IMR-90 (cell line): ENCODE results near the gene ANKRD65. TPM values are rescaled to one million over a fixed set of nuclear protein-coding genes. Genes with fewer than 3 reads are reported as not detected.

Experiments
- ATAC-seq: fragments of 200-7000 bp; cut with Tn5 transposase; 2 replicates; pipeline ENCODE4 v1.9.1; 2020; ENCODE audit warnings: low read depth, mild to moderate bottlenecking, moderate library complexity
- BruUV-seq: library from RNA; stranded (reverse); fragments of 400-500 nt; replicated peaks from 2 replicates; lab custom pipeline; 2021; lab: Mats Ljungman, UMichigan
- CTCF ChIA-PET: fragments of 300-600 bp; formaldehyde crosslinking; extraction: SDS; loops from one replicate; lab custom pipeline; 2021; ENCODE audit warnings: antibody characterized with exemption; lab: Yijun Ruan, JAX
- POLR2A ChIA-PET: fragments of 300-600 bp; sonication (Branson Sonifier 250); formaldehyde crosslinking; loops from one replicate; lab custom pipeline; 2022; ENCODE audit warnings: antibody characterized with exemption; ENCODE audit not compliant: unreplicated experiment; lab: Charles Lee
- DNase-seq: peaks from one replicate; pipeline ENCODE4 v3.0.0; 2013
- H2AFZ ChIP-seq: replicated peaks from 2 replicates; pipeline ENCODE3; 2013; ENCODE audit warnings: low read length, mild to moderate bottlenecking; ENCODE audit not compliant: poor library complexity
- H2AK5ac ChIP-seq: 2 replicates; pipeline ENCODE4 v1.6.1; 2013; ENCODE audit warnings: low read depth, low read length, inconsistent platforms
- H2AK9ac ChIP-seq: replicated peaks from 2 replicates; pipeline ENCODE3; 2013; ENCODE audit warnings: mild to moderate bottlenecking, low read depth, low read length, moderate library complexity; ENCODE audit not compliant: poor library complexity
- H2BK120ac ChIP-seq: 2 replicates; pipeline ENCODE4 v1.6.1; 2013; ENCODE audit warnings: low read depth, low read length, inconsistent platforms
- H2BK15ac ChIP-seq: 3 replicates; pipeline ENCODE4 v1.6.1; 2013; ENCODE audit warnings: low read depth, low read length, inconsistent platforms
- H2BK20ac ChIP-seq: 2 replicates; pipeline ENCODE4 v1.6.1; 2013; ENCODE audit warnings: low read depth, mild to moderate bottlenecking, inconsistent platforms, low read length, moderate library complexity
- H2BK5ac ChIP-seq: 2 replicates; pipeline ENCODE4 v1.6.1; 2013; ENCODE audit warnings: mild to moderate bottlenecking, low read depth, low read length, inconsistent platforms; ENCODE audit not compliant: poor library complexity, severe bottlenecking
- H3K14ac ChIP-seq: replicated peaks from 2 replicates; pipeline ENCODE4 v1.6.1; 2013; ENCODE audit warnings: low read depth, low read length, inconsistent platforms
- H3K18ac ChIP-seq: 2 replicates; pipeline ENCODE4 v1.6.1; 2013; ENCODE audit warnings: low read depth, low read length, control low read depth
- H3K23ac ChIP-seq: 2 replicates; pipeline ENCODE4 v1.6.1; 2013; ENCODE audit warnings: low read depth, low read length, inconsistent platforms
- H3K27ac ChIP-seq: 2 replicates; pipeline ENCODE4 v1.5.1; 2013; ENCODE audit warnings: mild to moderate bottlenecking, control low read depth, low read length; ENCODE audit not compliant: insufficient read depth
- H3K27me3 ChIP-seq: 2 replicates; pipeline ENCODE4 v1.6.1; 2013; ENCODE audit warnings: low read length; ENCODE audit not compliant: control insufficient read depth, insufficient read depth
- H3K36me3 ChIP-seq: 2 replicates; pipeline ENCODE4 v1.6.1; 2013; ENCODE audit warnings: low read length, mixed read lengths; ENCODE audit not compliant: control insufficient read depth, insufficient read depth
- H3K4ac ChIP-seq: 2 replicates; pipeline ENCODE4 v1.6.1; 2013; ENCODE audit warnings: low read depth, low read length, inconsistent platforms
- H3K4me1 ChIP-seq: 2 replicates; pipeline ENCODE4 v1.6.1; 2013; ENCODE audit warnings: low read length, mixed read lengths; ENCODE audit not compliant: control insufficient read depth, insufficient read depth
- H3K4me2 ChIP-seq: 2 replicates; pipeline ENCODE4 v1.6.1; 2013; ENCODE audit warnings: low read depth, mild to moderate bottlenecking, control low read depth, low read length, moderate library complexity
- H3K4me3 ChIP-seq: 2 replicates; pipeline ENCODE4 v1.5.1; 2013; ENCODE audit warnings: low read depth, mild to moderate bottlenecking, control low read depth, low read length, moderate library complexity; ENCODE audit not compliant: insufficient read depth
- H3K56ac ChIP-seq: 2 replicates; pipeline ENCODE4 v1.6.1; 2013; ENCODE audit warnings: low read length, inconsistent platforms; ENCODE audit not compliant: insufficient read depth; ENCODE audit errors: extremely low read depth
- H3K79me1 ChIP-seq, 2 experiments: 2 replicates each; pipeline ENCODE4 v1.6.1; 2013; ENCODE audit warnings: low read length in 2 of 2, inconsistent platforms in 1 of 2, low read depth in 1 of 2
- H3K9ac ChIP-seq: 2 replicates; pipeline ENCODE4 v1.6.1; 2013; ENCODE audit warnings: low read depth, low read length, control low read depth
- H3K9me1 ChIP-seq: 2 replicates; pipeline ENCODE4 v1.6.1; 2013; ENCODE audit warnings: low read length, inconsistent platforms; ENCODE audit not compliant: insufficient read depth
- H3K9me3 ChIP-seq: 2 replicates; pipeline ENCODE4 v1.6.1; 2013; ENCODE audit warnings: low read length; ENCODE audit not compliant: control insufficient read depth, insufficient read depth
- H4K20me1 ChIP-seq: 2 replicates; pipeline ENCODE4 v1.6.1; 2013; ENCODE audit warnings: low read length, inconsistent platforms; ENCODE audit not compliant: insufficient read depth
- H4K5ac ChIP-seq: 2 replicates; pipeline ENCODE4 v1.6.1; 2013; ENCODE audit warnings: mild to moderate bottlenecking, low read depth, low read length, control low read depth
- H4K8ac ChIP-seq, 2 experiments: 2 replicates each; pipeline ENCODE4 v1.6.1; 2013; ENCODE audit warnings: low read depth in 2 of 2, low read length in 2 of 2, control low read depth in 1 of 2, inconsistent platforms in 1 of 2
- H4K91ac ChIP-seq: 2 replicates; pipeline ENCODE4 v1.6.1; 2013; ENCODE audit warnings: low read depth, low read length, inconsistent platforms; ENCODE audit not compliant: insufficient read depth
- MXI1 ChIP-seq: IDR thresholded peaks from 2 replicates; pipeline ENCODE4 v1.6.1; 2012; ENCODE audit warnings: low read depth, mild to moderate bottlenecking, low read length, moderate library complexity, borderline replicate concordance
- WGBS, 2 experiments: methylation state at CpG; one replicate each; pipeline versions ENCODE4 v1.1.5 to v1.1.7; 2013; ENCODE audit warnings: missing lambda C conversion rate in 2 of 2; ENCODE audit not compliant: insufficient read length in 1 of 2; ENCODE audit errors: extremely low coverage in 2 of 2; 5-methylcytosine and 5-hydroxymethylcytosine counted together
- dilution Hi-C: fragments of 300-500 bp; cut with HindIII; formaldehyde crosslinking; loops from one replicate; pipeline ENCODE4 v1.14.3; 2018; ENCODE audit warnings: low sequenced_read_pairs; ENCODE audit not compliant: unreplicated experiment
- in situ Hi-C: fragments of 300-500 bp; cut with MboI; formaldehyde crosslinking; loops from 3 replicates; pipeline ENCODE4 v1.14.3; 2019; ENCODE audit warnings: low sequenced_read_pairs, inconsistent platforms, mixed read lengths
- intact Hi-C: fragments of 100-400 bp; cut with micrococcal nuclease; formaldehyde crosslinking; loops from 2 replicates; pipeline ENCODE4 v1.10.0; 2022
- polyA plus RNA-seq, 3 experiments: library from polyadenylated mRNA; depleted of rRNA; stranded (reverse); fragments of >200 nt; gene quantifications; 2 replicates each; pipeline ENCODE4 v1.2.3, GENCODE V29; 2012; ENCODE audit warnings: low replicate concordance in 1 of 3
- total RNA-seq: library from RNA; depleted of rRNA; stranded (reverse); fragments of >200 nt; gene quantifications from 2 replicates; pipeline ENCODE4 v1.2.3, GENCODE V29; 2012

The ANKRD65 gene
- total and polyA plus RNA-seq, 2 of the 4 experiments (the other 2 are of a cell fraction) = 0.09 TPM; not detected in 1

- no peak for TF ChIP-seq MXI1
These were observed 21.1 kb downstream of the ANKRD65 start for GRCh38 chr1:1399872-1400575.

More at GRCh38 chr1:1399872-1400575, 21.1 kb downstream of the ANKRD65 start:
- peak overlapping the region; percentile 94 for H2AFZ ChIP-seq
- H2BK120ac ChIP-seq = peak overlapping the region; percentile 48
- peaks cover 35% of the 10 kb centered on the region; the same call in 1 of the 2 replicates for H4K20me1 ChIP-seq
- H3K9me1 ChIP-seq = peaks cover 11% of the 10 kb centered on the region
- peak overlapping the region; percentile 98 for H3K23ac ChIP-seq
- H3K27me3 ChIP-seq = no peaks in the 10 kb centered on the region
- H3K27ac ChIP-seq = peak overlapping the region; percentile 92
- ATAC-seq (no peak), DNase-seq (peak; percentile 18)
- in situ Hi-C loops (no loop called here), dilution Hi-C loops (no loop called here), intact Hi-C loops (loop anchor here (2.0 kb wide), 2 partner anchors 51 to 71 kb away; partner anchors contain the start of genes ATAD3B and DVL1)
- no peaks in the 10 kb centered on the region for H3K9me3 ChIP-seq
- 0% methylated on average over 7 of the region's 34 CpGs; no CpG with 5 or more reads in 1 of the 2 experiments for WGBS, 2 experiments
- peak overlapping the region; percentile 77 for H2BK5ac ChIP-seq
- peak overlapping the region; percentile 83 to 93 for H4K8ac ChIP-seq
- H3K18ac ChIP-seq = no peak overlapping the region
- peak overlapping the region; percentile 83 for H4K91ac ChIP-seq
- CTCF ChIA-PET = interaction anchor here (1.1 kb wide), 1 partner anchor 41 kb away, joined by 6 read pairs; no protein-coding TSS in a partner anchor
- H3K56ac ChIP-seq = peak overlapping the region; percentile 59
- peak overlapping the region; percentile 97 for H3K9ac ChIP-seq
- peak overlapping the region; percentile 96 for H3K4ac ChIP-seq
- H2BK20ac ChIP-seq = no peak overlapping the region
- H2AK9ac ChIP-seq = peak overlapping the region; percentile 99
- peaks cover 12% of the 10 kb centered on the region for H3K4me1 ChIP-seq
- H2AK5ac ChIP-seq = peak overlapping the region; percentile 97
- no peak overlapping the region for H2BK15ac ChIP-seq
- peak overlapping the region; percentile 93 for H3K4me3 ChIP-seq
- H3K36me3 ChIP-seq = peaks cover 52% of the 10 kb centered on the region
- no TSS peak for BruUV-seq
- POLR2A ChIA-PET = interaction anchor here (0.7 to 1.0 kb wide), 4 partner anchors 10 to 42 kb away, joined by 3 to 4 read pairs (median 3); no protein-coding TSS in a partner anchor
- peak overlapping the region; percentile 93 for H3K4me2 ChIP-seq
- H4K5ac ChIP-seq = peak overlapping the region; percentile 84
- peaks cover 21 to 65% of the 10 kb centered on the region in 2 experiments for H3K79me1 ChIP-seq
- H3K14ac ChIP-seq = peak overlapping the region; percentile 99
